Hepatic stellate cell (primary cell): ENCODE data around the gene SH2D6.

Experiments used
- DNase-seq: peaks from one replicate; pipeline ENCODE4 v3.0.0; 2011; ENCODE audit warnings: low spot score

The SH2D6 gene

DNA sequence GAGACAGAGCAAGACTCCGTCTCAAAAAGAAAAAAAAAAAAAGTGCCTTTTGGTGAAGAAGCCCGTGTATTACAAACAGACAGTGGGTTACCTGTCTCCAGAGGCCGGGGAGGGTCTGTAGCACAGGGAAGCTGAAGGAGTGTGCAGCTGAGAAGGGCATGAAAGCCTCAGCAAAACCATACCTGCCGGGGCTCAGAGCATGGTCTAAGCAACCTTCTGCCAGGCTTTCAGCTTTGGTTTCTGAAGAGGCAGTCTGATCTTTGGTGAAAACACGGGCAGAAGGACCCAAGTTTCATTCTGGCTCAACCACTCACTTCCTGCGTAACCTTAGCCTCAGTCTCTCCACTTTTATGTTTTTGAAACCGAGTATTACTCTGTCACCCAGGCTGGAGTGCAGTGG is 21.5 kb downstream of the SH2D6 start:
- no peak for DNase-seq

DNA sequence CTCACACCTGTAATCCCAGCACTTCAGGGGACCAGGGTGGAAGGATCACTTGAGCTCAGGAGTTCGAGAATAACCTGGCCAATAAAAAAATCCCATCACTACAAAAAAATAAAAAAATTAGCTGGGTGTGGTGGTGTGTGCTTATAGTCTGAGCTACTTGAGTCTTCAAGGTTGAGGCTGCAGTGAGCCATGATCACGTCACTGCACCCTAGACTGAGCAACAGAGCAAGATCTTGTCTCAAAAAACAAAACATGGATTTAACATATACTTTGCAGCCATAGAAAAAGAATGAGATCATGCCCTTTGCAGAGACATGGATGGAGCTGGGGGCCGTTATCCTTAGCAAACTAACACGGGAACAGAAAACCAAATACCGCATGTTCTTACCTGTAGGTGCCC is 22.2 kb downstream of the SH2D6 start:
- no peak for DNase-seq

DNA sequence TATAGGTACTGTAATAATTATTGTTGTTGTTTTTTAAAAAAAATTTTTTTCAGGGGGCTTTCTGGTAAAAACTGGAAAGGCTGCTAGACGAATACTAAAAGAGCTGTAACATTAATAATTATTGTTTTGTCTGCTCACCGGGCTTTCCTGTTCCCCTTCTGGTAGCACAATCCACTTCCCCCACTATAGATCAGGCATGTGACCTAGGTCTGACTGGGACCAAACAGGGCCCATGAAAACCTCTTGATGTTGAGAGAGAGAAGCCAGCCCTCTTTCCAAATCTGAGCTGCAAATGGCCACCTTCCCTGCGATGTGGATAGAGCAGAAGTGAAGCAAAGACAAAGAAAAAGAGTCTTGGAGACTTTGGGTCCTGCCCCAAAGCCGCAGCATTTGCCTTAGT is 23.4 kb downstream of the SH2D6 start:
- DNase-seq: no peak

DNA sequence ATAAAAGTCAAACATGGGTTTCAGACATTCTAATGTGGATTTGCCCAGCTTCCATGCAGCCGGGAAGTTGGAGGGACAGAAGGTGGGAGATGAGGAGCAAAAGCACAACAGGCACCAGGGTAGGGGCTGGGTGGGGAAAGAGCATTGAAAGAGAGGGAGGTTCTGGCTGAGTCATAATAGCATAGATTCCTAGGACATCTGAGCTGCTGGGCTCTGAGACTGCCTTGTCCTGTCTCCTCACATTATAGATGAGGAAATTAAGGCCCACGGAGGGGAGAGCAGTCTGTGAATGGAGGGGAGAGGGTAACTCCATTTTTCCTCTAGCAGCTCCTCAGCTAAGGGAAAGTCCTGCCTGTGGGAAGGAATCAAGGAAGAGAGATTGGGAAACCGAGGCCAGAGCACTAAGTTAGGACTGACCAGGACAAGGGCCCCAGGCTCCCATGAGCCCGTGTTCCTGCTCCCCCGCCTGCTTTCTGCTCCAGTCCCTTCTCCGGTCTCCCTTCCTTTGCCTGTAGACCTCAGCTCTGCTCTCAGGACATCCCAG is 26.2 kb downstream of the SH2D6 start:
- no peak for DNase-seq

DNA sequence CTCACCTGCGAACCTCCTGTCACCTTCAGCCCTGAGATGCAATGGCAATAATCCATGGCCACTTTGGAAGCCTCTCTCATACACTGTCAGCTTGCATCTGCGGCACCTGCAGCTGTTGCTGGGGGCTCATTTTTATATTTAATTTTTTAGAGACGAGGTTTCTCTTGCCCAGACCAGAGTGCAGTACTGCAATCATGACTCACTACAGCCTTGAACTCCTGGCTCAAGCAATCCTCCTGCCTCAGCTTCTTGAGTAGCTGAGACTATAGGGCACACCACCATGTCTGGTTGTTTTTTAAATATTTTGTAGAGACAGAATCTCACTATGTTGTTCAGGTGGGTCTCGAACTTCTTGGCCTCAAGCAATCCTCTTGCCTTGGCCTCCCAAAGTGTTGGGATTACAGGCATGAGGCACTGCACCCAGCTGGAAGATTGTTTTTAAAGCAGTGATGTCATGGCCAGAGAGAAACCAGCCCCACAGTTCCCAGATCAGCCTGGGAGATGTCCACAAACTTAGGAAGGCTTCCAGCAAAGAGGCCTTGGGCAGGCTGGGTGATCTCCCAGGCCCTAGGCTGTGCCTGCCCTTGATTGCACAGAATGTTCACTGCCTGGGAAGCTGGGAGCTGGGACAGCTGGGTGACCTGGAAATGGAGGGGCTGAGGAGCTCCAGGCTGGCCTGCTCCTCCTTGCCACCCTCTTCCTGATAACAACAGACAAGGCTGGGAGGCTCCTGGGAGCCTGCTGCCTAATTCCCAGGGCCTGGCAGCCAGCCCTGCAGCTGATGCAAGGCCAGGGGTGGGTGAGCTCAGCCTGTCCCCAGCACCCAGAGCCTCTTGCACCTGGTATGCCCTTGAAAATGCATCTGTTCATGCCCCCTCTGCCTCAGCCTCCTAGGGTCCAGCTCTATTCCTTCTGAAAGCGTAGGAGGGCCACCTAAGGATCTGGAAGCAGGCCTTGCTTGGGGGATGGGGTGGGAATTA is 27.1 kb downstream of the SH2D6 start:
- peak; percentile 72 for DNase-seq

DNA sequence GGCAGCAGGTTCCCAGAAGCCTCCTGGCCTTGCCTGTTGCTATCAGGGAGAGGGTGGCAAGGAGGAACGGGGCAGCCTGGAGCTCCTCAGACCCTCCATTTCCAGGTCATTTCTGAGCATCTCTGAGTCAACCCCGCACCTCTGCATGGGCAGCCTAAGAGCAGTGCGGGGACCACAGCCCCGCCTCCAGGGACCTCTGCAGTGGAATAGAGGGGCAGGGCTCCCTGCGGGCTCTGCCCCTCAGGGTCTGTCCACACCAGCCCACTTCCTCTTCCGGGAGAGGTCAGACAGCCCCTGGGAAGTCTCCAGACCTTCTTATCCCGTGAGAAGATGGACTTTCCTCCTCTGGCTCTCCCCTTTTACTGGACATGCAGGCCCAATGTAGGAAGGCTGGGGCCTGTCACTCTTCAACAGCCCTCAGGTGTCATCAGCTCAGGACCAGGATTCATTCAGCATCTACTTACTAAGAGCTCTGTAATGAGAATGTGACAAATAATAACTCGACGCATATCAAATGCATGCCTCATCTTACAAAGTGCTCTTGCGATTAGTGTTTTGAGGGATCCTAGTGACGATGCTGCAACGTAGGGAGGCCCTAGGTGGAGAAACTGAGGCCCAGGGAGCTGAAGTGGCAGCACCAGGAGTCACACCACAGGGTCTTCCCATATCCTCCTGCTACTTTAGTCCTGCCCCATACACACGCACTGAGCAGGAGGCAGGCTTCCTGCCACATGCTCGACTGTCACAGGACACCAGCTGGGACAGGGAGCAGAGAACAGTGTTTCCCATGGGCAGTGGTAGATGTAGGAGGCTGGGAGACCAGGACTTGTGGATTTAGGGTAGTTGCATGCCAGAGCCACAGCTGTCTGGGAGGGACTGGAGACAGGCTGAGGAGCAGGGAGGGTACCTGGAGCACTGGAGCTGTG is 28.0 kb downstream of the SH2D6 start:
- DNase-seq: no peak

DNA sequence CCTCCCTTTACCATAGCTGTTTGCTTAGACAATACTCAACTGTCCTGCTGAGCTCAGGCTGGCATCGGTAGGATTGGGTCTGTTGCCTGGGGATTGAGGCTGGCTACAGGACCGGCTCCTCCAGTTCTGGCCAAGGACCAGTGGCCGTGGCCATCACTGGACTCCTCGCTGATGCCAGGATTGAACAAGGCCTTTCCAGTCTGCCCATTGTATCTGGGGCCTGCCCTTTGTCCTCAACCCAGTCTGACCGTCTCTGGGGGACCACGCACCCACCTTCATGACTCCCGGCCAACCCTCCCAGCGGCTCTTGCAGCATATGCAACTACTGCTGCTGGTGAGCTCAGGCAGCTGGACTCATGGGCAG is 28.7 kb downstream of the SH2D6 start:
- no peak for DNase-seq

DNA sequence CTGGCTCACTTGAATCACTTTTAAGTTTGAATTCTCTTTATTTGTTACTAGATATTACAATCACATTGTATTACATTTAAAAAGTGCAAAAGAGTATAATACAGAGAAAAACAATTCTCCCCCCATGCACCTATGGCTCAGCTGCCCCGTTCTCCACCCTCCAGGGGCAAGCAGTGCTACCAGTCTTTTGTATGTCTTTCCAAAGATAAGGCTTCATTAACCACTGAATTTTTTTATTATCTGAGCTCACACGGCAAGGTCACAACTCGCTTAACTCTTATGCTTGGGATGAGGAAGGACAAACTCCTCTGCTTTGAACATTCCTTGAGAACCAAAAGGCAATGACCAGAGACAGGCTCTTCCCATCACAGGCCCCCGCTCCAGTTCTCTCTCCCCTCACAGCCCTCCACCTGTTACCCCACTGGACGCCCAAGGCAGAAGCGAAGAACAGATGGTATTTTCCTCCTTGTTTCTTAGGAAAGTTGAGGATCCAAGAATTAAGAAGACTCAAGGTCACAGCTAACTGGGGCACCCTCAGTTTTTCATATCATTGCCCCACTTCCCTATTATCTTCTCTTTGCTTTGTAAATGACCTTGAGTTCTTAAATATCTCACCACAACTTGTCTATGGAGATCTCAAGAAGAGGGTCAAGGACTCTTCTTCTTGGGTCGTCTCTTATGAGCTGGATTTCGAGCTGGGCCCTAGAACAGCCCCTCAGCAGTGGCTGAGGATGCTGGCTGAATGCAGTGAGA is 30.1 kb downstream of the SH2D6 start:
- DNase-seq: no peak

DNA sequence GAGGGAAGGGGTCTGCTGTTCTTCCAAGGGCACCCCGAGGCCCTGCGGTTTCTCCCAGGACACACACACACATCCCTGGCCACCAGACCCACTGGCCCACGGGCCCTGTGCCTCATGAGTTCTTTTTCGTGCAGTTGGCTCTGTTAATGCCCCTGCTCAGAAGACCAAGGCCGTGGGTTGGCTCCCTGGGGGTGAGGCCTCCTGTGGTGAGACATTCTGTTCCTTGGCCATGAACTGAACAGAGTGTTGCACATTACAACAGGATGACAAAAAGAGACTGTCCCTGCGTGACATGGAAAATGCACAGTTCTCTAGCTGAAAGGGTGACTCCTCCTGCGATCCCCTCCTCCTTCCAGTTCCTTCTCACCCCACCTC is 30.7 kb downstream of the SH2D6 start:
- no peak for DNase-seq

DNA sequence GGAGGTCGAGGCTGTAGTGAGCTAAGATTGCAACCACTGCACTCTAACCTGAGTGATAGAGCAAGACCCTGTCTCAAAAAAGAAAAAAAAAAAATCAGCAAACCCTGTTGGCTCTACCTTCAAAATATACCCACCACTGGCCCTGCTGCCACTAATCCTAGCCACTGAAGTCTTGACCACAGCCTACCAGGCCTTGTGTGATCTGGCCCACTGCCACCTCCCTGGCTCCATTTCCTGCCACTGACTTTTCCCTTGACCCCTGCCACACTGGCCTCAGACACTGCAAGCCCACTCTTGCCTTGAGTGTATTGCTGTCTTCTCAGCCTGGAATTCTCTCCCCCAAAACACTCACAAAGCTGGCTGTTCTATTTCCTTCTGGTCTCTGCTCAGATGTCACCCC is 33.7 kb downstream of the SH2D6 start:
- no peak for DNase-seq

DNA sequence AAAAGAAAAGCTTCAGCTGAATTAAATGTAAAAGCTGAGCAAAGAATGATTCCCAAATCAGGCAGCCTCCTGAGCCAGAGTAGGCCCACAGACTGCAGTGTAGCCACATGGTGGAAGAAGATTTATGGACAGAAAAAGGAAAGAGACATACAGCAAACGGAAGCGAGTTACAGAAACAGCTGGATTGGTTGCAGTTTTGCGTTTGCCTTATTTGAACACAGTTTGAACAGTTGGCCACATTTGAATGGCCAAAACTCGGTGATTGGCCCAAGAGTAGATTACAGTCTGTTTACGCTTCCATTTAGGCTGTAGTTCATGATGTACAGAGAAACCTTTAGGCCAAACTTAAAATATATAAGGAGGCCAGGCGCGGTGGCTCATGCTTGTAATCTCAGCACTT is 35.1 kb downstream of the SH2D6 start:
- DNase-seq: no peak

DNA sequence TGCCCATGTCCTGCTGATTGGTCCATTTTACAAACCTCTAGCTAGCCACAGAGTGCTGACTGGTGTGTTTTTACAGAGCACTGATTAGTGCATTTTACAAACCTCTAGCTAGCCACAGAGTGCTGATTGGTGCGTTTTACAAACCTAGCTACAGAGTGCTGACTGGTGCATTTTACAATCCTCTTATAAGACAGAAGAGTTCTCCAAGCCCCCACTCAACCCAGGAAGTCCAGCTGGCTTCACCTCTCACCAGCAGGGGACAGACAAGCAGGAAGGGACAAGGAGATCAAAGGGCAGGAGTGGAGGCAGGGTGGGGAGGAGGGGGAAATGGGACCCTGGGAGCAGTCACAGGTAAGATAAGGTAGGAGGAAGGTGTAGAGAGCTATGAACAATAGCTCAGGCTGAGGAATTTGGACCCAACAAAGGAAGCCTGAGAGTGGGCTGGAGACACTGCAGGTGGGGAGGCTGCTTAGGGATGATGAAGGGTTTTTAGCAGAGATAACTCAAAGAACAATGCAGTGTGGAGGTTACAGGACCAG is 37.1 kb downstream of the SH2D6 start:
- no peak for DNase-seq

DNA sequence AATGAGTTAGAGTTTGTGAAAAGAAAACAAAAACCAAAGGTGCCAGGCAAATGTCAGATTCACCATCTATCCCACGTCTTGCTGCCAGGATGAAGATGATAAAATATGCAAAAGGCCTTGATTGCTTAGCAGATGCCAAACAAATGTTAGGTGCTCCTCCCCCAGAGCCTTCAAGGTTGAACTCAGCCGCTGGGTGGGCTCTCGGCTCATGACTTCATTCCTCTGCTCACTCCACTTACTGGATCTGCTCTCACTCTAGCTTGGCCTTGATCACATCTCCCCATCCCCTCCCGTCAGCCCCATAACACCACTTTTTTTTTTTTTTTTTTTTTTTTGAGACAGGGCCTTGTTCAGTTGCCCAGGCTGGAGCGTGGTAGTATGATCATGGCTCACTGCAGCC is 38.5 kb downstream of the SH2D6 start:
- DNase-seq: no peak

DNA sequence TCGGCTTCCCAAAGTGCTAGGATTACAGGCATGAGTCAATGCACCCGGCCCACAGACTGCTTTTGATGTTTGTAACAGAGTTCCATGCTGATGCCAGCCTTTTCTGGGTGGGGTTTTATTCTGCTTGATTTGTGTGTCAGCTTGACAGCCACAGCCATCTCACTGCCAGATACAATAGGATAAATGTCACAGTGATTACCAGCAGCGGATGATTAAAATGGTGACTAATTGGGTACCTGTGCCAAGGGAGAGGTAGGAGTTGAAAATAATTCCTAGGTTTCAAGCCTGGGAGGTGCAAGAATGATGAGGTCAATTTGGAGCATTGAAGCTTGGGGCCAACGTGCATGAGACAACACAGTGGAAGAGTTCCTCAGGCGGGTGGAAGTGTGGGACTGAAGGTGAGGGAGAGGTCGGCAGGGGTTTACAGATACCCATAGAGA is 39.4 kb downstream of the SH2D6 start:
- no peak for DNase-seq

DNA sequence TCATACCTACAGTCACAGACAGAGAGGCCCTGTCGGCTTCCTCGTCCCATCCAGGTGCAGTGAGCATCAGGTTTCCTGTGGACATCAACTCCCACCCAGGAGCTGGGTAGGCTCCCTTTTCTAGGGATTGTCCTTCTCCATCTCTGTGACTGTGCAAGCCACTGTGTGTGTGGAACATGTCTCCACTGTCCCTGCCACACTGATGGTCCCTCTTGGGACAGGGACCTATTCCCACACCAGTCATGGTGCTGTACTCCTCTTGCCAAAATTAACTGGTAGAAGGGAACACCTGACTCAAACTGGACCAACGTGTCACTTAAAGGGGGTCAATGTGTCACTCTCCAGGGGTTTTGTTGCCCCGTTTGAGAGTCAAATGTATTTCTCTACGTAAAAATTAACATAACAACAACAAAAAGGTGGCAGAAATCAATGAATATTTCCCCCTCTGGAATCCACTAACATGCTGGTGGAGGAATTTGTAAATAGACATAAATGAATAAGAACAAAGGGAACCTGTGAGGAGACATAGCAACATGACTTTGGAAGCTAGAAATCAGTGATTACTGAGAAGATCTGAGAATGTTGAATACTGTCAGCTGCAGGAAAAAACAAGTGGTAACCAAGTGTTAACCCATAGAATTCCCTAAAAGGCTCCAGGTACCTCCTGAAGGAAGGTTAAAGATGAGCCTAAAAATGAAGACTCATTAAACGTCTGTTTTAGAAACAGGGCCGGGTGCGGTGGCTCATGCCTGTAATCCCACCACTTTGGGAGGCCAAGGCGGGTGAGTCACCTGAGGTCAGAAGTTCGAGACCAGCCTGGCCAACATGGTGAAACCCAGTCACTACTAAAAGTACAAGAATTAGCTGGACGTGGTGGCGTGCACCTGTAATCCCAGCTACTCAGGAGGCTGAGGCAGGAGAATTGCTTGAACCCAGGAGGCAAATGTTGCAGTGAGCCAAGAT is 40.4 kb downstream of the SH2D6 start:
- no peak for DNase-seq

DNA sequence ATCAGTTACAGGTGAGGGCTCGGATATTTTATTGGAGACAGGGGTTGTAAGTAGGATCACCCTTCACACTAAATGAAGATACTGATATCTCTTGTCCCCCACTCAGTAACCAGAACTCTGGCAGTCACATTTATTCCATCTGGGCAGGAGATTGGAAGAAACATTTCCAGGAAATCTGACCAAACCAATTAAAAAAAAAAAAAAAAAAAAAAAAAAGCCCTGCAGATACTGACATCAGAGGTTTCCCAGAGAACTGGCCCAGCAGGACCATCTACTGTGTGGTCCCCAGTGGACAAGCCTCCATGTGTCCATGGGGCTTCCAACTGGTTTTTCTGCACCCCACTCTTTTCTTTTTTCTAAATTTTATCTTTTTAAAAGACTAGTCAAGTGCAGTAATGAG is 41.3 kb downstream of the SH2D6 start:
- DNase-seq: no peak

DNA sequence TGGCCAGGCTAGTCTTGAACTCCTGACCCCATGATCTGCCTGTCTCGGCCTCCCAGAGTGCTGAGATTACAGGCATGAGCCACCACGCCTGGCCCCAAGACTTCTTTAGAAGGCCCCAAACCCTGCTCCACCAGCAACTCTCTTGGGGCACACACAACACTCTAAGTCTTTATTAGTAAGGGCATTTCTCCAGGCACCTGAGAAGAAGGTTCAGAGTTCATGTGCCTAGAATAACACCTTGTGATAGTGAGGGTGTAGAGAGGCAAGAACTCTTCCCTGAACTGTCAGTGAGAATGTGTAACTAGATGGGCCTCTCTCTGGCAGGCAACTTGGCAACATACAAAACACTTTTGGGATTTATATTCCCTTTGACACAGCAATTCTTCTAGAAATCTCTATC is 43.8 kb downstream of the SH2D6 start:
- no peak for DNase-seq

DNA sequence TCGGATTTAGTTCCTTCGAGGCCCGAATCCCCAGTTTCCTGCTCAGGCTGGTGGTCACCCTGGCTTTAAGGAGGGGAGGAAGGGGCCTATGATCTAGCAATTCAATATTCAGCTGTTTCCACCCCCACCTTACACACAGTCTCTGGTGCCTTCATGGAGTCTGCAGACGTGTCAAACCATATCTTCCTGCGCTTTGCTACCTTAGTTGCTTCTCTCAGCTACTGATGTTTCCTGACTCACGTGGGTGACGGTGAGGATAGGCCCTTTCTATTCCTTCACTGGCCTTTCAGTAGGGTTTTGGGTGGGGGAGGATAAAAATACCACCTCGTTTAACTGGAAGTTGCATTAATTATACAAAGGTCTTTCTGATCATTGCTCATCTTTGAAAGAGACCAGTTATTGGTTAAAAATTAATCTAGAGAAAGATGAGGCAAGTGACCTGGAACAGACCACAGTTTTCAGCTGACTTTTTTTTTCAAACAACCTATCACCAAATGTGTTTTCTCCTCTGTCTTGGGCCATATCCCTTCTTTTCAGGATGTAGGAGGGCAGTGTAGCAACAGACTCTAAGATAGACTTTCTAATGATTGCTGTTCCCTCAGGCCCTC is 49.7 kb downstream of the SH2D6 start:
- no peak for DNase-seq

DNA sequence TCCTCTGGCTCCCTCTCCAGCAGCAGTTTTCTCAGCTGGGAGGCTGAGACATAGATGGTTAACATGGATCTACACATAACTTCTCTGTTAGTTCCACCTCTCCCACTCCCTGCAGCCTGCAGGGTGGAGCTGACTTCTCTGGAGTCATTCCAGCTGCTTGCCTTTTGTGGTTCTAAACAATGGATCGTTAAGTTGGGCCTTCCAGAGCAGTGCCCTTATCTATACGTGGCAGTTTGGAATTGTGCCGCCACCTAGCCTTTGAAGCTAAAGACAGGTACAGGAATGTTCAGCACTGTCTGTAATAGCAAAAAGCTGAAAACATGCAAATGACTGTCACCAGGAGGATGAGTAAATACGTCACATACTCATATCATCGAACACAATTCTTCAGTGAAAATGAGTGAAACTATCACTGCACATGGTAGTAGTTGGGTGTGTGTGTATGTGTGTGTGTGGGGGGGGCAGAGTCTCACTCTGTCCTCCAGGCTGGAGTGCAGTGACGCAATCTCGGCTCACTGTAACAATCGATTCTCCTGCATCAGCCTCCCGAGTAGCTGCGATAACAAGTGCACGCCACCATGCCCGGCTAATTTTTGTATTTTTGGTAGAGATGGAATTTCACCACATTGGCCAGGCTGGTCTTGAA is 50.3 kb downstream of the SH2D6 start:
- no peak for DNase-seq
